Stimulated activated CD8-positive, alpha-beta memory T cell treated with anti-CD3 and anti-CD28 coated beads, Interleukin-7, amount 100 ng/mL, for 48 hours (primary cell): ENCODE data around the gene PSAP.

ENCODE experiments used
- DNase-seq, 2 donors: peaks; one replicate each; pipeline ENCODE4 v3.0.0-alpha.2; 2020; ENCODE audit warnings: low read depth in 1 of 2; ENCODE audit errors: extremely low read depth in 1 of 2

PSAP gene

GRCh38 chr10:71769279-71769823 is 81.7 kb downstream of the PSAP start:
- no peak for DNase-seq

- no peak for DNase-seq
Measured at GRCh38 chr10:71767420-71768035, 83.5 kb downstream of the PSAP start.

- no peak for DNase-seq
Measured at GRCh38 chr10:71766717-71767419, 84.2 kb downstream of the PSAP start.
